ENCODE data around the gene FILIP1L.

The FILIP1L gene

GRCh38 chr3:99789011-99789721 lies 325.1 kb downstream of the FILIP1L start:
- TF ChIP-seq TOX (CRISPR knock-in tag; IDR thresholded peaks at IDR 0.05; ENCODE audit: borderline replicate concordance) (no peak), ESRRG (CRISPR knock-in tag; IDR thresholded peaks at IDR 0.05) (no peak), ZNF70 (CRISPR knock-in tag; IDR thresholded peaks at IDR 0.05) (no peak), ZNF8 (CRISPR knock-in tag; IDR thresholded peaks at IDR 0.05) (no peak), OSR1 (CRISPR knock-in tag; IDR thresholded peaks at IDR 0.05) (no peak), PPARA (CRISPR knock-in tag; IDR thresholded peaks at IDR 0.05; ENCODE audit: borderline replicate concordance) (no peak)
- TF ChIP-seq, protein P1, sequence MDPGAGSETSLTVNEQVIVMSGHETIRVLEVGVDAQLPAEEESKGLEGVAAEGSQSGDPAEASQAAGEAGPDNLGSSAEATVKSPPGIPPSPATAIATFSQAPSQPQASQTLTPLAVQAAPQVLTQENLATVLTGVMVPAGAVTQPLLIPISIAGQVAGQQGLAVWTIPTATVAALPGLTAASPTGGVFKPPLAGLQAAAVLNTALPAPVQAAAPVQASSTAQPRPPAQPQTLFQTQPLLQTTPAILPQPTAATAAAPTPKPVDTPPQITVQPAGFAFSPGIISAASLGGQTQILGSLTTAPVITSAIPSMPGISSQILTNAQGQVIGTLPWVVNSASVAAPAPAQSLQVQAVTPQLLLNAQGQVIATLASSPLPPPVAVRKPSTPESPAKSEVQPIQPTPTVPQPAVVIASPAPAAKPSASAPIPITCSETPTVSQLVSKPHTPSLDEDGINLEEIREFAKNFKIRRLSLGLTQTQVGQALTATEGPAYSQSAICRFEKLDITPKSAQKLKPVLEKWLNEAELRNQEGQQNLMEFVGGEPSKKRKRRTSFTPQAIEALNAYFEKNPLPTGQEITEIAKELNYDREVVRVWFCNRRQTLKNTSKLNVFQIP (CRISPR knock-in tag; IDR thresholded peaks at IDR 0.05; ENCODE audit: borderline replicate concordance, low read depth) = no peak
- ATAC-seq = peak; percentile 100
